GM19239 (cell line): Measurements from ENCODE around the gene TLE4.
"Not testable (repeated sequence)": the region's sequence is repeated elsewhere in the genome, so short reads cannot be mapped to it uniquely, and the experiment has no call there.

Experiments
- DNase-seq: peaks from one replicate; pipeline ENCODE4 v3.0.0; 2011; ENCODE audit warnings: low spot score; ENCODE audit not compliant: insufficient read length
- FAIRE-seq: peaks from 2 replicates; lab custom pipeline; 2011; peaks lifted over from hg19 to GRCh38; lab: Jason Lieb, UNC

Gene TLE4

GRCh38 chr9:79598562-79599345 lies 27.0 kb downstream of the TLE4 start:
- FAIRE-seq (no peak), DNase-seq (no peak)

DNA sequence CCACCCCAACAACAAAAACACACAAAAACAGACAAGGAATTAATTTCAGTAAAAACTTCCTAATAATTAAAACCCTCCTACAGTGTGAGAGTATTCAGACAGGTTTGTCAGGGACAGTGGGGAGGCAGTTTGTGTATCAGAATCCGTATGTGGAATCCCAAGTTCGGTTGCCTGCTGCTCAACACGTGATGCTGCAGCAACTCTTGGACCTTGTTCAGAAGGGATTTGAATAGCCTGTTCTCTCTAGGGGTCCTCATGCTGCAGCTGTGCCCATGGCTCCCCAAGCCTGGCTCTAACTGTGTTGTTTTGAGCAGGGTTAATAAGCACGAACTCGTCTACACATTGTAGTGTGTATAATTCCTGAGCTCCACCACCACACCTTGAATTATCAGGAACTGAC lies 28.7 kb downstream of the TLE4 start:
- FAIRE-seq (no peak), DNase-seq (no peak)

DNA sequence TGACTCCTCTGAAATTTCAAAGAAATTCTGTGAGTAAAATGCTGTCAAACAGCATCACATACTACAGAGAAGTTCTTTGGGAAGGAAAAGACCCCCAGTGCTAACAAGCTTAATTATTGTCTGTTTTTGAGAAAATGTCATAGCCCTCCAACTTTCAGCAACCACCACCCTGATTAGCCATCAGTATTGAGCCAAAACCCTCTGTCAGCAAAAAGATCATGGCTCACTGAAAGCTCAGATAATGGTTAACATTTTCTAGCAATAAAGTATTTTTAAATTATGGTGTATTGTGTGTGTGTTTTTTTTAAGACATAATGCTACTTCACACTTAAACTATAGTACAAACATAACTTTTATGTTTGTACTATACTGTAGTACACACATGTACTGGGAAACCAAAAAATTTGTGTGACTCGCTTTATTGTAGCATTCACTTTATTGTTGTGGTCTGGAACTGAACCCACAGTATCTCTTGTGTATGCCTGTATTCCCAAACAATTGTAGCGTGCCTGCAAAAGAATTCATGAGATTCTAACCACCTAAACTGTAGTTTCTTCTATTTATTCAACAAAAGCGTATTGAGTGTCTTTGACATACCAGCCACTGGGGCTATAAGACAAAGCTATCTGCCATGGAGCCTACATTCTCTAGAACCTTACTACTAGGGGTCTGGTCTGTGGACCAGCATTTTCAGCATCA lies 31.6 kb downstream of the TLE4 start:
- DNase-seq: no peak
- FAIRE-seq: no peak

DNA sequence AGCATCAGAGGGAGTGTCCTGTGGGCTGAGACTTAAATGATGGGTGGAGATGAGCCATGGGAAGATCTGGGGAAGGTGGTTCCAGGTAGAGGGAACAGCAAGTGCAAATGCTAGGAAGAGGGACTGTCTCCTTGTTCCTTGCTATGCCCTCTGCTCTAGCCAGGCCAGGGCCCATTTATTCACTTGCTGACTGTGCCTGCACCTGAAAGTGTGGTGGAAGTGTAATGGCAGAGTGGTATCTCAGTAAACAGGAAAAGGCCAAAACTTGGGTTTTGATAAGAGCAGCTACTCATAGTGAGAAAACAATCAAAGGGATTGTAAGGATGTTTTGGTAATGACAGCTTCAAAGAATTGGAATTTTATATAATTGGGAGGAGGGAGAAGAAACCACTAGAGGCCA lies 32.4 kb downstream of the TLE4 start:
- no peak for FAIRE-seq
- DNase-seq: no peak

DNA sequence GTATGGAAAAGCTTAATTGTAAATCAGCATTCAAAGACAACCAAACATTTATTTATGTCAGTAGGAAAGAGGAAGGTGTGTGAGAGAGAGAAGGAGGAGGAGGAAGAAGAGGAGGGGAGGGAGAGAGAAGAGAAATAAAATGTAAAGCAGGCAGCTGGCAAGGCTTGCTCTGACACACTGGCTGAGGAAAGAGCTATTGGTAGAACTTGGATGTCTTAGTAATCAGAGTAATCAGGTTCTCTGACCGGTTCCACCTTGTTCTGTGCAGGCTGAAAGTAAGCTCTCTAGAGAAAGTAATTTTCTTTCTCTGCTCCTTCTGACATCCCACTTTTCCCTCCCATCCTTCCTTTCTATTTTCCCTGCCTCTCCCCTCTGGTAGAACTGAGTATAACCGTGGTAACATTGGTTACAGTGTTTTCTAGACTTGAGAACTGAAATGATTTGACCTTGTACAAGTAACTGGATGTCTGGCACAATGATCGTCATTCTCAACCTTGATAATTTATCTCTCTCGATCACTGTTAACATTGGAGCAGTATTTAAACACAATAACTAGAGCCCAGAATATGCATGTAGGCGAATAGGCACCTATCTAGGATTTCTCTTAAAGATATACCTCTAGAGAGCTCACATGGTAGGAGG lies 33.3 kb downstream of the TLE4 start:
- FAIRE-seq (no peak), DNase-seq (no peak)

GRCh38 chr9:79606529-79606928 lies 34.8 kb downstream of the TLE4 start:
- FAIRE-seq, DNase-seq: not testable (repeated sequence)

- FAIRE-seq (no peak), DNase-seq (no peak)
Observed at GRCh38 chr9:79609468-79610018, 37.8 kb downstream of the TLE4 start.

- DNase-seq (no peak), FAIRE-seq (no peak)
Observed at GRCh38 chr9:79610019-79610631, 38.4 kb downstream of the TLE4 start.

- no peak for DNase-seq
- FAIRE-seq: peak; percentile 23
Observed at GRCh38 chr9:79610791-79611614, 39.2 kb downstream of the TLE4 start.

DNA sequence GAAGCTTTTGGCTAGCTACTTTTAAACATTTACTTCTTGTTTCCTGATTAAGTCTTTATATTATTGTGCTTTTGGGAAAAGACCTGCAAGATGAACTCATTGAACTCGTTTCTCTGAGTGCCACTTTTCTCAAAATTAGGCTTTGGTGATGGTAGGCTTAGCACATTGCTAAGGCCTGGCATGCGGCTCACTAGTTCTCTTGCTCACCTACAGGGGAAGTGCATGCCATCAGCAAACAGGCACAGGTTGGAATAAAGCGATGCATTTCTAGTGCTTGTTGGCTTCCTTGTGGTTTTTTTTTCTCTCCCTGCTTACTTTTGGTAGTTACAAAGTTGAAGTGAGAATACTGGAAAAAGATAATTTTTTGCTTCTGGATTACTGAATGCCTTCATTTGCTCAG lies 41.4 kb downstream of the TLE4 start:
- DNase-seq (no peak), FAIRE-seq (no peak)

DNA sequence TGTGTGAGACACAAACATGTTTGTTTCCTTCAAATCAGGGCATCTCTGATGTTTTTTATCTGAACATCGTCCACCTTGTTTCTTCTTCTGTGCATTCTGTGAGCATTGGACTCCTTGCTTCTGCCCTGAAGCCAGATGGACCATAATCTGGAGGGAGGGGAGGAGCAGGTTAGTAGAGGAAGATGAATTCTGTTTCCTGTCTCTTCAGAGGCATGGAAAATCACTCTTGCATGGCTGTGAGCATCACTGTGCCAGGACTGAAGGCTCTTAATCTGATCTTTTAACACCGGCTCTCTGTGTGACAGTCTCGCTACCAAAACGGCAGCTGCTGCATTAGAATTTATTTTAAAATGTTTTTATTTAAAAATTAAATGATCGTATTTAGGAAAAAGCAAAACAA lies 43.3 kb downstream of the TLE4 start:
- DNase-seq (no peak), FAIRE-seq (no peak)

DNA sequence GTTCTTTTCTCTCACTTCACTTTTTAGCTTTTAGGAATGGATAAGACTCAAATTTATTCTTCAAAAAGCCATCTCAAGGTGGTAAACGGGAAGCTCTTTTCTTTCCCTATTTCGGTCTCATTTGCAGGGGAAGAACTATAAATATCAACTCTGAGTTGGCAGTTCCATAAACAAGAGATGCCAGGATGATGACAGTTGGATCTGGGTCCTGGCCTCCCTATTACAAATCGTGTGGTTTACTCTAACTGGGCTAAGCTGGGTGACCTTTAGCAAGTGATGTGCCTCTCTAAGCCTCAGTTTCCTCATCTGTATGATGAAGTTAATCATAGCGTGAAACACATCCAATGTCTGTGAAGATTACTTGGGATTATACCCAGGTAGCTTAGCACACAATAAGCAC lies 44.2 kb downstream of the TLE4 start:
- FAIRE-seq: no peak
- no peak for DNase-seq

GRCh38 chr9:79616971-79617370 lies 45.2 kb downstream of the TLE4 start:
- FAIRE-seq (no peak), DNase-seq (no peak)

- no peak for FAIRE-seq
- DNase-seq: no peak
Observed at GRCh38 chr9:79617395-79617794, 45.6 kb downstream of the TLE4 start.

DNA sequence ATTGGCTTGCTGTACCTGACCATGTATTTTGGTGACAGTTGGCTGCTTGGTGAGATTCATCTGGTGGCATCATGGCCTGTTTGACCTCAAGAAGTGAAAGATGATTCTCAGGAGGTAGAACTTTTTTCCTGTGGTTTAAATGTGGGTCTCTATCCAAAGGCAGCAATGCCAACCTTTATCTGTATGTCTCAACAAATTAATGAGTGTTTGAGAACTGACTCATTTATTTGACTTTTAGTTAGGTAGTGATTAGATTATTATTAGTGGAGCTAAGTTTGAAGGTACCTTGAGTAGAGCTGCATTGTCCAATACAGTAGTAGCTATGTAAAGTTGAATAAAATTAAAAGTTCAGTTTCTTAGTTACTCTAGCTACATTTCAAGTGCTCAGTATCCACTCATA lies 48.2 kb downstream of the TLE4 start:
- FAIRE-seq: no peak

GRCh38 chr9:79621916-79622575 lies 50.3 kb downstream of the TLE4 start:
- DNase-seq (no peak), FAIRE-seq (no peak)

More for the DNA sequence above, 48.2 kb downstream of the TLE4 start:
- no peak for DNase-seq

GRCh38 chr9:79623799-79624721 lies 52.3 kb downstream of the TLE4 start:
- FAIRE-seq (peak; percentile 84), DNase-seq (peak; percentile 20)

DNA sequence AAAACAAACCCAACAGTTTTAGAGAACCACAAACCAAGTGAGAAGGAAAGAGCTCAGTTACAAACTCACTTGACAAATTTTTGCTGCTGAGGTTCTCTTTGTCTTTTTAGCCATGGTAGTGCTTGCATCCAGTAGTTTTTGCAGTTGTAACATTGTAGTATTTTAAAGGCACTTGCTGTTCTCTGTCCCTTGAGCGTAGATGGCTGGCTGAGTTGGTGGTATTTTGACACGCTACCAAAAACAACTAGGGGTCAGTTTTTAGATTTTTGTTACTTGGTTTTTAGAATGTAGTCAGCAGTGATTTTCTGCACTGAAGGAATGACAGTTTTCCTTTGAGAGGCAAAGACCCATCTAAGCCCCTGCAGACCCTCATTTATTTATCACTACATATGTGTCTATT lies 58.0 kb downstream of the TLE4 start:
- no peak for FAIRE-seq
- DNase-seq: no peak
